ENCODE measurements around the gene CRIM1. TPM values are rescaled to one million over a fixed set of nuclear protein-coding genes. Genes with fewer than 3 reads are reported as not detected.

CRIM1 gene
- total and polyA plus RNA-seq, 2 experiments from 2014 or later: 10.5 to 36.4 TPM

DNA sequence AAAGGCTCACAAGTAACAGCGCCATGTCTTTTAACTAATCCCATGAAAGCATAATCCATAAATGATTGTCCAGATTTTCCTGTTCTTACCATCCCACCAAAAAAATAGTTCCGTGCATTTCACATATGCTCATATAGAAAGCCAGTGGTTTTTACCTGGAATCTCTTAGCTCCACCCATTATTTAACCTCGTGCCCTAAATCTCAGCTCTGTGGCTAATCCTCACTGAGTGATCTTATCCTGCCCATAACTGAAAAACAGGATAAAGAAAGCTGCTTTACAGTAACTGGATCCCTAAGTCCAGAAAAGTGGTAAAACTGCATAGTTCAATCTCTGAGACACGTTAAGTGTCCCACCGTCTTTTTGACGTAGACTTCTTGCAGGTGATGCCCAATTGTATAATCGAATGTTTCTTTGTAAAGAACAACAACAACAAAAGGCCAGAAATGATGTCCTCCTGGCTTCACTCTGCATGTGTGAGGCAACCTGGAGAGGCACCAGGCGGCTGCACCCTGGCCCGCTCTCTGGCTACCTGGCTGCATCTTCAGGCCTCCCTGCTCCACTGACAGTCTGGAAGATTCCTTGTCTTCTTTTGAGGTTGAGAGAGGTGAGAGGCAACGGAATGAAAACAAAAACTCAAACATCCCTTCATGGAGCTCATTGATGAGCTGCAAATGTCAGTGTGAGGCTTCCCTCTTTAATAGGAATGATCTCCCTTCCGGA, 203.8 kb downstream of the CRIM1 start:
- no peaks in the 10 kb centered on the region; the same call in 1 of the 2 replicates for H3K79me2 ChIP-seq (replicated peaks; ENCODE audit: insufficient read depth)
- no peak overlapping the region for H3K4me3 Mint-ChIP-seq
- TF ChIP-seq STAT1 (IDR thresholded peaks at IDR 0.05; ENCODE audit: unreplicated experiment) (no peak), POLR2AphosphoS5 (IDR thresholded peaks at IDR 0.05; ENCODE audit: low read depth) (no peak), EZH2 (IDR thresholded peaks at IDR 0.05; ENCODE audit: low read depth, unreplicated experiment) (no peak), EZH2phosphoT487 (IDR thresholded peaks at IDR 0.05; ENCODE audit: unreplicated experiment) (no peak), NANOG (IDR thresholded peaks at IDR 0.05; ENCODE audit: borderline replicate concordance) (no peak), ZNF331 (CRISPR knock-in tag; IDR thresholded peaks at IDR 0.05; ENCODE audit: low read depth) (no peak), CREB1 (CRISPR knock-in tag; IDR thresholded peaks at IDR 0.05; ENCODE audit: low read depth) (no peak), JUNB (IDR thresholded peaks at IDR 0.05; ENCODE audit: unreplicated experiment) (no peak), ZNF114 (CRISPR knock-in tag; IDR thresholded peaks at IDR 0.05) (no peak)
- TF ChIP-seq, protein P1, sequence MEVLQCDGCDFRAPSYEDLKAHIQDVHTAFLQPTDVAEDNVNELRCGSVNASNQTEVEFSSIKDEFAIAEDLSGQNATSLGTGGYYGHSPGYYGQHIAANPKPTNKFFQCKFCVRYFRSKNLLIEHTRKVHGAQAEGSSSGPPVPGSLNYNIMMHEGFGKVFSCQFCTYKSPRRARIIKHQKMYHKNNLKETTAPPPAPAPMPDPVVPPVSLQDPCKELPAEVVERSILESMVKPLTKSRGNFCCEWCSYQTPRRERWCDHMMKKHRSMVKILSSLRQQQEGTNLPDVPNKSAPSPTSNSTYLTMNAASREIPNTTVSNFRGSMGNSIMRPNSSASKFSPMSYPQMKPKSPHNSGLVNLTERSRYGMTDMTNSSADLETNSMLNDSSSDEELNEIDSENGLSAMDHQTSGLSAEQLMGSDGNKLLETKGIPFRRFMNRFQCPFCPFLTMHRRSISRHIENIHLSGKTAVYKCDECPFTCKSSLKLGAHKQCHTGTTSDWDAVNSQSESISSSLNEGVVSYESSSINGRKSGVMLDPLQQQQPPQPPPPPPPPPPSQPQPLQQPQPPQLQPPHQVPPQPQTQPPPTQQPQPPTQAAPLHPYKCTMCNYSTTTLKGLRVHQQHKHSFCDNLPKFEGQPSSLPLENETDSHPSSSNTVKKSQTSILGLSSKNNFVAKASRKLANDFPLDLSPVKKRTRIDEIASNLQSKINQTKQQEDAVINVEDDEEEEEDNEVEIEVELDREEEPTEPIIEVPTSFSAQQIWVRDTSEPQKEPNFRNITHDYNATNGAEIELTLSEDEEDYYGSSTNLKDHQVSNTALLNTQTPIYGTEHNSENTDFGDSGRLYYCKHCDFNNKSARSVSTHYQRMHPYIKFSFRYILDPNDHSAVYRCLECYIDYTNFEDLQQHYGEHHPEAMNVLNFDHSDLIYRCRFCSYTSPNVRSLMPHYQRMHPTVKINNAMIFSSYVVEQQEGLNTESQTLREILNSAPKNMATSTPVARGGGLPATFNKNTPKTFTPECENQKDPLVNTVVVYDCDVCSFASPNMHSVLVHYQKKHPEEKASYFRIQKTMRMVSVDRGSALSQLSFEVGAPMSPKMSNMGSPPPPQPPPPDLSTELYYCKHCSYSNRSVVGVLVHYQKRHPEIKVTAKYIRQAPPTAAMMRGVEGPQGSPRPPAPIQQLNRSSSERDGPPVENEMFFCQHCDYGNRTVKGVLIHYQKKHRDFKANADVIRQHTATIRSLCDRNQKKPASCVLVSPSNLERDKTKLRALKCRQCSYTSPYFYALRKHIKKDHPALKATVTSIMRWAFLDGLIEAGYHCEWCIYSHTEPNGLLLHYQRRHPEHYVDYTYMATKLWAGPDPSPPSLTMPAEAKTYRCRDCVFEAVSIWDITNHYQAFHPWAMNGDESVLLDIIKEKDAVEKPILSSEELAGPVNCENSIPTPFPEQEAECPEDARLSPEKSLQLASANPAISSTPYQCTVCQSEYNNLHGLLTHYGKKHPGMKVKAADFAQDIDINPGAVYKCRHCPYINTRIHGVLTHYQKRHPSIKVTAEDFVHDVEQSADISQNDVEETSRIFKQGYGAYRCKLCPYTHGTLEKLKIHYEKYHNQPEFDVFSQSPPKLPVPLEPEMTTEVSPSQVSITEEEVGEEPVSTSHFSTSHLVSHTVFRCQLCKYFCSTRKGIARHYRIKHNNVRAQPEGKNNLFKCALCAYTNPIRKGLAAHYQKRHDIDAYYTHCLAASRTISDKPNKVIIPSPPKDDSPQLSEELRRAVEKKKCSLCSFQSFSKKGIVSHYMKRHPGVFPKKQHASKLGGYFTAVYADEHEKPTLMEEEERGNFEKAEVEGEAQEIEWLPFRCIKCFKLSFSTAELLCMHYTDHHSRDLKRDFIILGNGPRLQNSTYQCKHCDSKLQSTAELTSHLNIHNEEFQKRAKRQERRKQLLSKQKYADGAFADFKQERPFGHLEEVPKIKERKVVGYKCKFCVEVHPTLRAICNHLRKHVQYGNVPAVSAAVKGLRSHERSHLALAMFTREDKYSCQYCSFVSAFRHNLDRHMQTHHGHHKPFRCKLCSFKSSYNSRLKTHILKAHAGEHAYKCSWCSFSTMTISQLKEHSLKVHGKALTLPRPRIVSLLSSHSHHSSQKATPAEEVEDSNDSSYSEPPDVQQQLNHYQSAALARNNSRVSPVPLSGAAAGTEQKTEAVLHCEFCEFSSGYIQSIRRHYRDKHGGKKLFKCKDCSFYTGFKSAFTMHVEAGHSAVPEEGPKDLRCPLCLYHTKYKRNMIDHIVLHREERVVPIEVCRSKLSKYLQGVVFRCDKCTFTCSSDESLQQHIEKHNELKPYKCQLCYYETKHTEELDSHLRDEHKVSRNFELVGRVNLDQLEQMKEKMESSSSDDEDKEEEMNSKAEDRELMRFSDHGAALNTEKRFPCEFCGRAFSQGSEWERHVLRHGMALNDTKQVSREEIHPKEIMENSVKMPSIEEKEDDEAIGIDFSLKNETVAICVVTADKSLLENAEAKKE (CRISPR knock-in tag; IDR thresholded peaks at IDR 0.05): no peak
- TF ChIP-seq, protein P2, sequence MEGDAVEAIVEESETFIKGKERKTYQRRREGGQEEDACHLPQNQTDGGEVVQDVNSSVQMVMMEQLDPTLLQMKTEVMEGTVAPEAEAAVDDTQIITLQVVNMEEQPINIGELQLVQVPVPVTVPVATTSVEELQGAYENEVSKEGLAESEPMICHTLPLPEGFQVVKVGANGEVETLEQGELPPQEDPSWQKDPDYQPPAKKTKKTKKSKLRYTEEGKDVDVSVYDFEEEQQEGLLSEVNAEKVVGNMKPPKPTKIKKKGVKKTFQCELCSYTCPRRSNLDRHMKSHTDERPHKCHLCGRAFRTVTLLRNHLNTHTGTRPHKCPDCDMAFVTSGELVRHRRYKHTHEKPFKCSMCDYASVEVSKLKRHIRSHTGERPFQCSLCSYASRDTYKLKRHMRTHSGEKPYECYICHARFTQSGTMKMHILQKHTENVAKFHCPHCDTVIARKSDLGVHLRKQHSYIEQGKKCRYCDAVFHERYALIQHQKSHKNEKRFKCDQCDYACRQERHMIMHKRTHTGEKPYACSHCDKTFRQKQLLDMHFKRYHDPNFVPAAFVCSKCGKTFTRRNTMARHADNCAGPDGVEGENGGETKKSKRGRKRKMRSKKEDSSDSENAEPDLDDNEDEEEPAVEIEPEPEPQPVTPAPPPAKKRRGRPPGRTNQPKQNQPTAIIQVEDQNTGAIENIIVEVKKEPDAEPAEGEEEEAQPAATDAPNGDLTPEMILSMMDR (conservative IDR thresholded peaks at IDR 0.05; ENCODE audit: low read depth in 2 of 2): no peak
- TF ChIP-seq, protein P3, sequence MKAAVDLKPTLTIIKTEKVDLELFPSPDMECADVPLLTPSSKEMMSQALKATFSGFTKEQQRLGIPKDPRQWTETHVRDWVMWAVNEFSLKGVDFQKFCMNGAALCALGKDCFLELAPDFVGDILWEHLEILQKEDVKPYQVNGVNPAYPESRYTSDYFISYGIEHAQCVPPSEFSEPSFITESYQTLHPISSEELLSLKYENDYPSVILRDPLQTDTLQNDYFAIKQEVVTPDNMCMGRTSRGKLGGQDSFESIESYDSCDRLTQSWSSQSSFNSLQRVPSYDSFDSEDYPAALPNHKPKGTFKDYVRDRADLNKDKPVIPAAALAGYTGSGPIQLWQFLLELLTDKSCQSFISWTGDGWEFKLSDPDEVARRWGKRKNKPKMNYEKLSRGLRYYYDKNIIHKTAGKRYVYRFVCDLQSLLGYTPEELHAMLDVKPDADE (IDR thresholded peaks at IDR 0.05): no peak
- TF ChIP-seq, protein P4, sequence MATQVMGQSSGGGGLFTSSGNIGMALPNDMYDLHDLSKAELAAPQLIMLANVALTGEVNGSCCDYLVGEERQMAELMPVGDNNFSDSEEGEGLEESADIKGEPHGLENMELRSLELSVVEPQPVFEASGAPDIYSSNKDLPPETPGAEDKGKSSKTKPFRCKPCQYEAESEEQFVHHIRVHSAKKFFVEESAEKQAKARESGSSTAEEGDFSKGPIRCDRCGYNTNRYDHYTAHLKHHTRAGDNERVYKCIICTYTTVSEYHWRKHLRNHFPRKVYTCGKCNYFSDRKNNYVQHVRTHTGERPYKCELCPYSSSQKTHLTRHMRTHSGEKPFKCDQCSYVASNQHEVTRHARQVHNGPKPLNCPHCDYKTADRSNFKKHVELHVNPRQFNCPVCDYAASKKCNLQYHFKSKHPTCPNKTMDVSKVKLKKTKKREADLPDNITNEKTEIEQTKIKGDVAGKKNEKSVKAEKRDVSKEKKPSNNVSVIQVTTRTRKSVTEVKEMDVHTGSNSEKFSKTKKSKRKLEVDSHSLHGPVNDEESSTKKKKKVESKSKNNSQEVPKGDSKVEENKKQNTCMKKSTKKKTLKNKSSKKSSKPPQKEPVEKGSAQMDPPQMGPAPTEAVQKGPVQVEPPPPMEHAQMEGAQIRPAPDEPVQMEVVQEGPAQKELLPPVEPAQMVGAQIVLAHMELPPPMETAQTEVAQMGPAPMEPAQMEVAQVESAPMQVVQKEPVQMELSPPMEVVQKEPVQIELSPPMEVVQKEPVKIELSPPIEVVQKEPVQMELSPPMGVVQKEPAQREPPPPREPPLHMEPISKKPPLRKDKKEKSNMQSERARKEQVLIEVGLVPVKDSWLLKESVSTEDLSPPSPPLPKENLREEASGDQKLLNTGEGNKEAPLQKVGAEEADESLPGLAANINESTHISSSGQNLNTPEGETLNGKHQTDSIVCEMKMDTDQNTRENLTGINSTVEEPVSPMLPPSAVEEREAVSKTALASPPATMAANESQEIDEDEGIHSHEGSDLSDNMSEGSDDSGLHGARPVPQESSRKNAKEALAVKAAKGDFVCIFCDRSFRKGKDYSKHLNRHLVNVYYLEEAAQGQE (IDR thresholded peaks at IDR 0.05; ENCODE audit: unreplicated experiment): no peak

More for the DNA sequence above, 203.8 kb downstream of the CRIM1 start:
- no peaks in the 10 kb centered on the region for H3K9me3 Mint-ChIP-seq
- H3K4me1 ChIP-seq (ENCODE audit: insufficient read depth): peaks cover 17% of the 10 kb centered on the region
- peaks cover 5% of the 10 kb centered on the region for H3K27me3 Mint-ChIP-seq (ENCODE audit: insufficient read depth, low read depth, poor library complexity)
- no peak overlapping the region for H3K4me2 ChIP-seq
- H3K27ac Mint-ChIP-seq: no peak overlapping the region
- peaks cover 40% of the 10 kb centered on the region for H3K4me1 Mint-ChIP-seq
- no peaks in the 10 kb centered on the region for H3K36me3 ChIP-seq (ENCODE audit: insufficient read depth)
- H3F3A ChIP-seq (replicated peaks; ENCODE audit: low read depth): no peaks in the 10 kb centered on the region
- peak; percentile 31 for DNase-seq (ENCODE audit: low spot score)
- H3K9me2 ChIP-seq (ENCODE audit: insufficient read depth): no peaks in the 10 kb centered on the region
- H3K27me3 ChIP-seq (ENCODE audit: insufficient read depth): no peaks in the 10 kb centered on the region
- no peak overlapping the region for H3K4me3 ChIP-seq
- no peaks in the 10 kb centered on the region for H4K20me1 ChIP-seq (replicated peaks; ENCODE audit: insufficient read depth)
- peak; percentile 87 for ATAC-seq
- no peak overlapping the region for H2AFZ ChIP-seq
- peaks cover 7% of the 10 kb centered on the region; the same call in 2 of the 3 replicates for H3K36me3 Mint-ChIP-seq (ENCODE audit: low read depth)
- no peak overlapping the region for H3K27ac ChIP-seq (ENCODE audit: low read depth)
